NCI-H1694 (cell line): ENCODE data around the gene YPEL3.
"Not testable (repeated sequence)": the region's sequence is repeated elsewhere in the genome, so short reads cannot be mapped to it uniquely, and the experiment has no call there.

Experiments
- DNase-seq: peaks from one replicate; lab custom pipeline; 2025; lab: John Stamatoyannopoulos, UW

Gene YPEL3

GRCh38 chr16:30116291-30117207, 20.5 kb upstream of the YPEL3 start:
- no peak for DNase-seq

- DNase-seq = no peak
Observed at GRCh38 chr16:30115238-30115637, 19.2 kb upstream of the YPEL3 start.

GRCh38 chr16:30114833-30115232, 18.8 kb upstream of the YPEL3 start:
- not testable (repeated sequence) for DNase-seq

DNA sequence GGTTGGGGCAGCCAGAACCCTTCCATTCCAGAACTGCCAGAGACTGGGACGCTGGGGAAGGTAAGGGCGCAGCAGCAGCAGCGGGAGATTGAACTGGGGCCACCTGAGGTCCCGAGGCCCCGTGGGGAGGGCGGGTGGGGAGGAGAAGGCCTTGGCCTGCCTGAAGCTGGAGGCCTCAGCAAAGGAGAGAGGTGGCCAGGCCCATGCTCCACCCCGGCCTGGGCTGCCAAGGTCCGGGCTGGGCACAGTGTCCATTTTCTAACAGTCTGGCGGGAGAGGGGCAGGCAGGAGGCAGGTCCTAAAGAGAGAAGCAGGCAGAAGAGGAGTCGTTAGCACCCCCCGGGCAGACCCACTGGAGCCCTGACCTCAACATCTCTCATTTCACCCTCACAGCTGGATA, 18.4 kb upstream of the YPEL3 start:
- no peak for DNase-seq

DNA sequence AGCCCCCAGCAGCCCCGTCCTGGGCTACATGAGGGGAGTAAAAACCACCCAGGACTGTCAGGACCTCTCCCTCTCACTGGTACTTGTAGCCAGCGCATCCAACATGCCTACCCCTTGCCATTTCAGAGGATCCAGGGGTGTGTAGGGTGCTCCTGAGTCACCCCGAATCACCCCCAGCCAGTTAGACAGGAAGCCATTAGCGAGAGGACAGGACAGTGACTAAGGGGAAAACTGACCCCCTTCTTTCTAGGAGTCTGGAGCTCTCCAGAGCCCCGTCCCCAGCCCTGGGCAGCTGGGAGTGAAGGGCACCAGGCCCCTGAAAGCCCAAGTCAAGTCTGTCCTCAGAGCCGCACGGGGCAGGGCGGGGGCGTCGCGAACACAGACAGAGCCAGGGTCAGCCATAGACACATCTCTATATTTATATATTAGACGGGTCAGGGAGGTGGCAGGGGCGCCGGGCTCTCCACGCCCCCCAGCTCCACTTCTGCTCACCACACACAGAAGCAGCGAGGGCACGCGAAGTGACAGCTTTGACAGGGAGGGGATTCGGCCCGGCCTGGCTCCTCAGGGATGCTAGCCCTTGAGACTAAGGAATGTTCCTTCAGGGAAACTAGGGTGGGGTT, 17.8 kb upstream of the YPEL3 start:
- no peak for DNase-seq

GRCh38 chr16:30113031-30113710, 17.2 kb upstream of the YPEL3 start, which contains the start of gene GDPD3:
TSS of gene GDPD3 (minus strand) at chr16:30113537. CDS start at chr16:30113478, 59 bp downstream.
- no peak for DNase-seq

DNA sequence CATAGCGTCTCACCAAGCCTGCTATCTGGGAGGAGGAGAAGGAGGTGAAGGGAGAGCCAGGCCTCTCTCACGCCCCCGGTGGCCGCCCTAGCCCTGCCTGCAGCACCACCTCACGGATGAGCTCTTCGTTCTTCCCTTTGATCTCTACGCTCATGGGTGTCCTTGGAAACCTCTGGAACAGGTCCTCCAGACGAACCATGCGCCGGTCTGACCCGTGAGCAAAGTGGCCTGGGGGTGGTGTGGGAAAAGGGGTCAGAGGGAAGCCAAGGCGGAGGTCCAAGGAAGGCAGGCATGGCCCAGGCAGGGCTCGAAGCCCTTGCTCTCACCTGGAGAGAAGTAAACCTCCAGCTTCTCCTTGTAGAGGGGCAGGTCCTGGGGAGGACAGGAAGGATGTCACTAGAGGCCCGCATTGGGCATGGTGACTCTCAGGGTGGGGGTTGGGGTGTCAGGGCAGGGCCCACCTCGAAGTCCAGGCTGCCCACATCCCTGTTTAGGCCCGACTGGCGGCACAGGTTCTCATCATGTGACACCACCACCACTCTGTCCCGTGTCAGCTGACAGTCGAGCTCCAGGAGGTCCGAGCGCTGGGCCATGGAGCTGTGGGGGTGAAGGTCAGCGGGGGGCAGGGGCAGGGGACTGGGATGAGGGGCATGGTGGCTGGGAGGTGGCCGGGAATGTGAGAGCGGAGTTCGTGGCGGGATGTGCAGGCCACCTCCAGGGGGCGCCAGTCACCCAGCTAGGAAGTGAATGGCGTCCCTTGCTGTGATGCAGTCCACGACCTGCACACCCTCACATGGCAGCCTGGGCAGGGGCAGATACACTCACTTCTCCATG, 16.4 kb upstream of the YPEL3 start:
- peak; percentile 8 for DNase-seq

DNA sequence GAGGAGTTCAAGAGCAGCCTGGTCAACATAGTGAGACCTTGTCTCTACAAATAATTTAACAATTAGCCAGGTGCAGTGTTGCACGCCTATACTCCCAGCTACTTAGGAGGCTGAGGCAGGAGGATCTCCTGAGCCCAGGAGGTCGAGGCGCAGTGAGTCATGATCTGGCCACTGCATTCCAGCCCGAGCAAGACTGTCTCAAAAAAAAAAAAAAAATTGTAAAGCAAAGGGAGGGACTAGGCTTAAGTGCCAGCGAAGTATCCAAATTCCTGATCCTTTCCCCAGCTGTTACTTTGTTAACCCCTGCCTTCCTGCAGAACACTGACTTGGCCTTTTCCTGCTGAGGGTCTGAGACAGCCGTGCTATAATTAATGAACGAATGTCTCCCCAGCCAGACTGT, 14.6 kb upstream of the YPEL3 start:
- no peak for DNase-seq

DNA sequence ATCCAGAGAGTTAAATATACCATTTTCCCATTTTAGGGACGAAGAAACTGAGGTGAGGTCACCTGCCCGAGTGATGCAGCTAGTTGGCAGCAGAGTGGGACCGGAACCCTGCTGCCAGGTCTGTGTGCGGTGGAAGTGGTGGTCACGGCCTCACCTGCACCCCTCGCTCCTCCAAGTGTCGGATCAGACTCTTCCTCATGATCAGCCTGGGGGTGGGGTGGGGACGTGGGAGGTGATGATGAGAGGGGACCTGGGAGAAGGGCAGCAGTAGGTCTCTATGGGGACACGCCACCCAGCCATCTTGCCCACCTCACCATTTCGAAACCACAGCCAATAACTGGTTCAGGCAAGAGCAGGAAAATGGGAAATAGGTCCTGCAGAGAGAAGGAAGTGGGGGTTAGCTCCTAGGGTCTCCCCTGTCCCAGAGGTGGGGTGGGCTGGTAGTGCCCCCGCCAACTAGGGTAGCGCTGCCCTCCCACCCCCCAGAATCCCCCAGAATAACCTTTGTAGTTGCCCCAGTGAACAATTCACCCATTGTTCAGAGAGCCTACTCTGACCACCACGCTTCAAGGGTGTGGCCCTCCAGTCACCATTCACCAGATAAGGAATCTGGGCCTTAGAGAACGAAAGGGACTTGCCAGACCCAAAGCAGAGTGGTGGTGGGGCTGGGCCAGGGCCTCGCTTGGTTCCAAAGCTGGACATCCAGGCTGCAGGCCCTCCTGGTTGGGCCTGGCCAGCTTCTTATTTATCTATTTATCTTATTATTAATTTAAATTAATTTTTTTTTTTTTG, 12.2 kb upstream of the YPEL3 start:
- no peak for DNase-seq

- DNase-seq = no peak
Observed at GRCh38 chr16:30104492-30104891, 8.5 kb upstream of the YPEL3 start.

DNA sequence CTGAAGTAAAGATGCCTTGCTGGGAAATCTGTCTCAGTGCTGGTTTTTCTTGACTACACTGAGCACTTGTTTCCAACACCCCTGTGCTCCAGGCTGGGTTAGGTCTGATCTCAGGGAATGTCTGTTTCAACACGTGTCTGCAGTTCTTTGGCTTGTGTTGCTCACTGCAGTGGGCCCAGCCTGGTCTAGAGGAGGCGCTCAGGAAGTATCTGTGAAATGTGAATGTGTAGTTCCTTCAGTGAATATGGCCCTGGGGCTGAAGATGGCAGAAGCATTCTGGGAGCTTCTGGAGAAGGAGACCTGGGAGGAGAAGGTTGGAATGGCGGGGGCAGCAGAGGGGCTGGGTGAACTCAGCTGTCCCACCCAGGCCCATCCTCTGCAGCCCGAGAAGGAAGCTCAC, 8.1 kb upstream of the YPEL3 start:
- no peak for DNase-seq

GRCh38 chr16:30096862-30097563, 1.0 kb upstream of the YPEL3 start:
- no peak for DNase-seq

DNA sequence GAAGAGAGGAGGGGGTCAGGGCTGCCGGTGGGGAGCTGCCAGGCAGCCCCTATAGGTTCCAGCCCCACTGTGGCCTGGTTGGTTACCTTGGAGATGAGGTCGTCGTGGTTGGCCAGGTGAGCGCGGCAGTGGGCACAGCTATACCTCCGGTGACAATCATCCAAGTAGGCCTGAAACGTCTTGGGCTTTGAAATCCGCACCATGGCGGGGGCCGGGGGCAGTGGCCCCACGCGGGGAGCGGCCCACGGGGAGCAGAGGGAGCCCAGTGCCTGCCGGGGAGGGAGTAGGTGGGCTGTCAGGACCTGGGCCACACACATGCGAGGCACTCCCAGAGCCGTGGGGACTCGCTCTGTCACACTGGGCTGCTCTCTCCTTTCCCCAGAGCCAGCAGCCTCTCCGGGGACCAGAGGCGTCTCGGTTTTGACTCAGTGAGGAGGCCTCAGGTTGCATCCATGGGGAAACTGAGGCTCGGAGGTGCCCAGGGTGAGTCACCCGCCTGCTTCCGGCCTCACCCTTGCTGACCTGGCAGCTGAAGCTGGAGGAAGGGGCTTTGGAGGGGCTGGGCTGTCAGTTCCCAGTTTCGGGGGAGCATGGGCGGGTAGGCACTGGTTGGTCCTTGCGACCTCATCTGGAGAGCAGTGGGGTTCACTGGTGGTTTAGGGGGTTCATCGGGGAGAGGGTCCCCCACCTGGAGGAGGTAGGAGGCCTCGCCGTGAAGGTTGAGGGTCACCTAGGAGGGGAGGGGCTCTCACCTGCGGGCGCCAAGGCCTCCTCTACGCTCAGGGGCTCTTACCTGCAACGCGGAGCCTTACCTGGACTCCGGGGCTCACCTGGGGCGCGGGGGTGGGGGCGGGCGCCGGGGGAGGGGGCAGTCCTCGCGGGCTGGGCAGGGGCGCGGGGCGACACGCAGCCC, 591 bp downstream of the YPEL3 start:
- no peak for DNase-seq

- no peak for DNase-seq
Observed at GRCh38 chr16:30094541-30095165, 1.4 kb downstream of the YPEL3 start.

- DNase-seq = peak; percentile 9
Observed at GRCh38 chr16:30092373-30093010, 3.5 kb downstream of the YPEL3 start.

GRCh38 chr16:30091474-30092372, 4.3 kb downstream of the YPEL3 start, which contains the start of gene TBX6:
TSS of gene TBX6 (minus strand) at chr16:30091924. CDS start at chr16:30091193, 731 bp downstream.
- peak; percentile 52 for DNase-seq
